Measurements from ENCODE around the gene FANCG.

- TF ChIP-seq, protein P1, sequence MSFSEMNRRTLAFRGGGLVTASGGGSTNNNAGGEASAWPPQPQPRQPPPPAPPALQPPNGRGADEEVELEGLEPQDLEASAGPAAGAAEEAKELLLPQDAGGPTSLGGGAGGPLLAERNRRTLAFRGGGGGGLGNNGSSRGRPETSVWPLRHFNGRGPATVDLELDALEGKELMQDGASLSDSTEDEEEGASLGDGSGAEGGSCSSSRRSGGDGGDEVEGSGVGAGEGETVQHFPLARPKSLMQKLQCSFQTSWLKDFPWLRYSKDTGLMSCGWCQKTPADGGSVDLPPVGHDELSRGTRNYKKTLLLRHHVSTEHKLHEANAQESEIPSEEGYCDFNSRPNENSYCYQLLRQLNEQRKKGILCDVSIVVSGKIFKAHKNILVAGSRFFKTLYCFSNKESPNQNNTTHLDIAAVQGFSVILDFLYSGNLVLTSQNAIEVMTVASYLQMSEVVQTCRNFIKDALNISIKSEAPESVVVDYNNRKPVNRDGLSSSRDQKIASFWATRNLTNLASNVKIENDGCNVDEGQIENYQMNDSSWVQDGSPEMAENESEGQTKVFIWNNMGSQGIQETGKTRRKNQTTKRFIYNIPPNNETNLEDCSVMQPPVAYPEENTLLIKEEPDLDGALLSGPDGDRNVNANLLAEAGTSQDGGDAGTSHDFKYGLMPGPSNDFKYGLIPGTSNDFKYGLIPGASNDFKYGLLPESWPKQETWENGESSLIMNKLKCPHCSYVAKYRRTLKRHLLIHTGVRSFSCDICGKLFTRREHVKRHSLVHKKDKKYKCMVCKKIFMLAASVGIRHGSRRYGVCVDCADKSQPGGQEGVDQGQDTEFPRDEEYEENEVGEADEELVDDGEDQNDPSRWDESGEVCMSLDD (tag by site-specific recombination; IDR thresholded peaks at IDR 0.05), result no peak
- TF ChIP-seq MEIS1 (CRISPR knock-in tag; IDR thresholded peaks at IDR 0.05; ENCODE audit: borderline replicate concordance), result no peak
- TF ChIP-seq, protein P2, sequence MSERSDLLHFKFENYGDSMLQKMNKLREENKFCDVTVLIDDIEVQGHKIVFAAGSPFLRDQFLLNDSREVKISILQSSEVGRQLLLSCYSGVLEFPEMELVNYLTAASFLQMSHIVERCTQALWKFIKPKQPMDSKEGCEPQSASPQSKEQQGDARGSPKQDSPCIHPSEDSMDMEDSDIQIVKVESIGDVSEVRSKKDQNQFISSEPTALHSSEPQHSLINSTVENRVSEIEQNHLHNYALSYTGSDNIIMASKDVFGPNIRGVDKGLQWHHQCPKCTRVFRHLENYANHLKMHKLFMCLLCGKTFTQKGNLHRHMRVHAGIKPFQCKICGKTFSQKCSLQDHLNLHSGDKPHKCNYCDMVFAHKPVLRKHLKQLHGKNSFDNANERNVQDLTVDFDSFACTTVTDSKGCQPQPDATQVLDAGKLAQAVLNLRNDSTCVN (tag by site-specific recombination; optimal IDR thresholded peaks at IDR 0.05), result no peak
- TF ChIP-seq ZBTB11 (tag by site-specific recombination; conservative IDR thresholded peaks at IDR 0.05; ENCODE audit: low read depth), result no peak
- no peak for TF ChIP-seq ZSCAN16 (tag by site-specific recombination; IDR thresholded peaks at IDR 0.05)
- no peak for TF ChIP-seq TRIM28 (IDR thresholded peaks at IDR 0.05; ENCODE audit: borderline replicate concordance, low read length)
- TF ChIP-seq GLI4 (tag by site-specific recombination; IDR thresholded peaks at IDR 0.05), result no peak
- TF ChIP-seq, protein P3, sequence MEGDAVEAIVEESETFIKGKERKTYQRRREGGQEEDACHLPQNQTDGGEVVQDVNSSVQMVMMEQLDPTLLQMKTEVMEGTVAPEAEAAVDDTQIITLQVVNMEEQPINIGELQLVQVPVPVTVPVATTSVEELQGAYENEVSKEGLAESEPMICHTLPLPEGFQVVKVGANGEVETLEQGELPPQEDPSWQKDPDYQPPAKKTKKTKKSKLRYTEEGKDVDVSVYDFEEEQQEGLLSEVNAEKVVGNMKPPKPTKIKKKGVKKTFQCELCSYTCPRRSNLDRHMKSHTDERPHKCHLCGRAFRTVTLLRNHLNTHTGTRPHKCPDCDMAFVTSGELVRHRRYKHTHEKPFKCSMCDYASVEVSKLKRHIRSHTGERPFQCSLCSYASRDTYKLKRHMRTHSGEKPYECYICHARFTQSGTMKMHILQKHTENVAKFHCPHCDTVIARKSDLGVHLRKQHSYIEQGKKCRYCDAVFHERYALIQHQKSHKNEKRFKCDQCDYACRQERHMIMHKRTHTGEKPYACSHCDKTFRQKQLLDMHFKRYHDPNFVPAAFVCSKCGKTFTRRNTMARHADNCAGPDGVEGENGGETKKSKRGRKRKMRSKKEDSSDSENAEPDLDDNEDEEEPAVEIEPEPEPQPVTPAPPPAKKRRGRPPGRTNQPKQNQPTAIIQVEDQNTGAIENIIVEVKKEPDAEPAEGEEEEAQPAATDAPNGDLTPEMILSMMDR (tag by site-specific recombination; IDR thresholded peaks at IDR 0.05), result no peak
These were observed 24.8 kb upstream of the FANCG start for GRCh38 chr9:35104586-35104985.

All from HEK293 (cell line).